Activated CD4-positive, alpha-beta T cell treated with anti-CD3 and anti-CD28 coated beads for 48 hours (primary cell): Measurements from ENCODE around the gene FMNL2.
"Not testable (repeated sequence)": the region's sequence is repeated elsewhere in the genome, so short reads cannot be mapped to it uniquely, and the experiment has no call there.

Source experiments
- DNase-seq: peaks from one replicate; pipeline ENCODE4 v3.0.0-alpha.2; 2020

The FMNL2 gene

DNA sequence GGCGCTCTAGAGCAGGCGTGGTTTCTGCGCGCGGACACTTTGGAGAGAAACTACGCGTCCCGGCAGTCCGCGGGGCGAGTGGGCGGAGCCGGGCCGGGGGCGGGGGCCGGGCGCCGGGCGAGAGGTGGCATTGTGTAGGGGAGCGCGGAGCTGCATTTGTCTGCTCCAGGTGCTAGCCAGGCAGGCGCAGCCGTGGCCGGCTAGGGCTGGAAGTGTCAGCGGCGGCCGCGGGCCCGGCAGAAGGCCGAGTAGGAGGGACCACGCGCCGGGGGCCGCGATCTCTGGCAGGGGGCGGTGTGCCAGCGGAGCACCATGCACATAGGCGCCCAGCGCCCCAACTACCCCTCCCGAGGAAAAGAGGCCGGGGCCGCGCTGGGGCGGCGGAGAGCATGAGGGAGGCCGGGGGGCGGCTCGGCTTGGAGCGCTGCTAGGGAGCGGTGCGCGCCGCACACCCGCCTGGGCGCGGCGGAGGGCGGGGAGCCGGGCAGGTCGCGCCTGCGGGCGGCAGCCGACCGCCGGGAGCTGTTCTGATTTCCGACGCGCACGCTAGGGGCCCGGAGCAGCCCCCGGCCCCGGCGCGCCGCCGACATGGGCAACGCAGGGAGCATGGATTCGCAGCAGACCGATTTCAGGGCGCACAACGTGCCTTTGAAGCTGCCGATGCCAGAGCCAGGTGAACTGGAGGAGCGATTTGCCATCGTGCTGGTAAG lies at the start of gene FMNL2:
TSS of gene FMNL2 (plus strand) at position 159 of the 710 bp plus-strand sequence.
- DNase-seq: peak; percentile 71

DNA sequence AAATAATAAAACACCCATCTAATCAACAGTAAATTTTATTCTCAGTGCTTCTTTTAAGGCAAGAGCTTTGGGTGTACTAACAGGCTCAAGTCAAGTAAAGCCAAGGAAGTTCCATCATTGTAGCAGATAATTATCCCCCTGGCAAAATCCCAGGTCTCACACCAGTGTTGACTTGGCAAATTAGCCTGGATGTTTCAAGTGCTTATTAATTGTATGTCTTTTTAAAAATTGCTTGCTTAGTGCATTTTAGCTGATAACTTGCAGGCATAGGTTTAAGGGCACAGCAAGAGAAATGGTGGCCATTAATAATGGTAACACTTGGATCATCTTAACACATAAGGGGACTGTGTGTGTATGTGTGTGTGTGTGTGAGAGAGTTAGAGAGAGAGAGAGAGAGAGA lies 42.0 kb upstream of the FMNL2 start:
- DNase-seq: no peak

DNA sequence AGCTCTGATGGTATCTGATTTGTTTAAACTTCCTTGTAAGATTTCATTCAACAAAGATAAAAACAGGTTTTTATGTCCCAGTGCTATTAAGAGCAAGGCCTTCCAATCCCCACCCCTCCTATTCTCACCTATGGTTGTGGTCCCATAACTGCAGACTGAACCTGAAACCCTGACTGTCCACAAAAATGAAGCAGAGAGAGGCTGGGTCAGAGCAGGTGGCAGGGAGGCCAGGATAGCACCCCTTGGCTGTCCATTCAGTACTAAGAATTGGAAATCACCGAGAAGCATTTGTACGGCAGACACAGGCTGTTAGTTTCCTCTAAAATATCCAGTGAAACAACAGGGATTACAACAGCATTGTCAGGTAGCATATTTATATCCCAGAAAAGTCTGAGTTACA lies 37.3 kb upstream of the FMNL2 start:
- DNase-seq: no peak

DNA sequence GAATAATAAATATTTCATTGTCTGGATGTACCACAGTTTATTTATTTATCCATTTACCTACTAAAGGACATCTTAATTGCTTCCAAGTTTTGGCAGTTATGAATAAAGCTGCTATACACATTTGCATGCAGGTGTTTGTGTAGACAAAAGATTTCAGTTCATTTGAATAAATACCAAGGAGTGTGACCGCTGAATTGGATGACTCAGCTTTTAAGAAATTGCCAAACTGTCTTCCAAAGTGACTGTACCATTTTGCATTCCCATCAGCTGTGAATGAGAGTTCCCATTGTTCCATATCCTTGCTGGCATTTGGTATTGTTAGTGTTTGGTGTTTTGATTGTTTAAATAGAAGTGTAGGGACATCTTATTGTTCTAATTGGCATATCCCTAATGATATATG lies 36.2 kb upstream of the FMNL2 start:
- DNase-seq: no peak

GRCh38 chr2:152301131-152301530 lies 33.8 kb upstream of the FMNL2 start:
- DNase-seq: no peak

DNA sequence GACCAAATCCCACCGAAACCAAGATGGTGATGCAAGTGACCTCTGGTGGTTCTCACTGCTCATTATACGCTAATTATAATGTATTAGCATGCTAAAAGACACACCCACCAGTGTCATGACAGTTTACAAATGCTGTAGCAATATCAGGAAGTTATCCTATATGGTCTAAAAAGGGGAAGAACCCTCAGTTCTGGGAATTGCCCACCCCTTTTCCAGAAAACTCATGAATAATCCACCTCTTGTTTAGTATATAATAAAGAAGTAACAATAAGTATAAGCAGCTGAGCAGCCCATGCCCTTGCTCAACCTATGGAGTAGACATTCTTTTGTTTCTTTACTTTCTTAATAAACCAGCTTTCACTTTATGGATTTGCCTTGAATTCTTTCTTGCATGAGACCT lies 31.0 kb upstream of the FMNL2 start:
- DNase-seq: no peak

GRCh38 chr2:152304836-152305235 lies 30.1 kb upstream of the FMNL2 start:
- DNase-seq: no peak

DNA sequence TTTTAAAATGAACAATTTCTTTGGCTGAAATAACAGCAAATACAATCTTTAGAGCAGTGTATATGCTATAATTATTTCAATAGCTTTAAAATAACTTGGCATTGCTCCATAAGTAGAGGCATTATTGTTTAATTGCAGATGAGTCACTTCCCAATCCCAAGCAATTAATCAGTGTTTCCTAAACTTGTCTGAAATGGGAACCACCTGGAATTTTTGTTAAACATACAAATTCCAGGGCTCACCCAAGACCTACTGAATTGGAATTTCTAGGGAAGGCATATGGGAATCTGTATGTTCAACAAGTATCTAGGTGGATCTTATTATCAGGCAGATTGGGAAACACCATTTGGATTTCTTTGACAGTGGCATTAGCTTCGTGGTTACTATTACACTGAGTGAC lies 27.1 kb upstream of the FMNL2 start:
- no peak for DNase-seq

- DNase-seq: no peak
Measured at GRCh38 chr2:152309352-152310214, 25.4 kb upstream of the FMNL2 start.

DNA sequence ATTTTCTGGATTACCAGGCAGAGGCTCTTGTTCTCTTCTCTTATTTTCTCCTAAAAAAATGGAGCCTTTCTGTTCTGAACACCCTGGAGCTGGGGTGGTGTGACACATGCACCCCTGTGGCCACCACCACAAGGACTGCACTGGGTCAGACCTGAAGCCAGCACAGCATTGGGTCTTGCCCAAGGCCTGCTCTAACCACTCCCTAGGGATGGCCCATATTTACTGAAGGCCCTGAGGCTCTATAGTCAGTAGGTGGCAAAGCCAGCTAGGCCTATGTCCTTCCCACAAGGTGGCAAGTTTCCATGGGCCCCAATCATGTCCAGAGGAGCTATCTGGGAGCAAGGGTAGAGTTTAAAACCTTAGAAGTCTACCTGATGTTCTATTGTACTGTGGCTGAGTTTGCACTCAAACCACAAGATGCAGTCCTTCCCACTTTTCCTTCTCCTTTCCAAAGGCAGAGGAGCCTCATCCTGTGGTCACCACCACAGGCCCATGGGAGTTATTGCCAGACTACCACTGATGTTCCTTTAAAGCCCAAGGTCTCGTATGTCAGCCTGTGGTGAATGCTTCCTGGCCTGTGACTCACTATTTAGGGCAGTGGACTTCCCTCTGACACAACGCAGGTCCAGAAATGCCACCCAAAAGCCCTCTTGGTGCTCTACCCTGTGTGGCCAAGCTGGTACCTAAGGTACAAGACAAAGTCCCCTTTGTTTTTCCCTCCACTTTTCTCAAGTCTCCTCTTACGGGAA lies 15.0 kb upstream of the FMNL2 start:
- DNase-seq: no peak

DNA sequence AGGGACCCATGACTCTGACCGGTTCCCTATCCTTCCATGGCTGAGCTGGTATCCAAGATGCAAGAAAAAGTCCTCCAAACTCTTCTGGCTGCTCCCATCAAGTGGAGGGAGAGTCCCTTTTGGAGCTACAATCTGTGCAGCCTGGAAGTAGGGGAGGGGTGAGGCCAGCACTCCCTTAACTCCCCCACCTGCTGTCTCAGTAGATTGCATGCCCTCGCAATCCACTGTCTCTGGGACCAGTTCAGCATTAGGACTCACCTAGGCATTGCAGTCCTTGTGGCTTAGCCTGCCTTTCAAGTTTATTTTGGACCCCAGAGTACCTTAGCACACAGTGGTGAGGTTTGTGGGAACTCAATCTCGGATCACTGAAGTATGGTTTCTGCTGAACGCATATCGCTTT lies 14.2 kb upstream of the FMNL2 start:
- DNase-seq: no peak

- DNase-seq: no peak
Measured at GRCh38 chr2:152322222-152322621, 12.8 kb upstream of the FMNL2 start.

DNA sequence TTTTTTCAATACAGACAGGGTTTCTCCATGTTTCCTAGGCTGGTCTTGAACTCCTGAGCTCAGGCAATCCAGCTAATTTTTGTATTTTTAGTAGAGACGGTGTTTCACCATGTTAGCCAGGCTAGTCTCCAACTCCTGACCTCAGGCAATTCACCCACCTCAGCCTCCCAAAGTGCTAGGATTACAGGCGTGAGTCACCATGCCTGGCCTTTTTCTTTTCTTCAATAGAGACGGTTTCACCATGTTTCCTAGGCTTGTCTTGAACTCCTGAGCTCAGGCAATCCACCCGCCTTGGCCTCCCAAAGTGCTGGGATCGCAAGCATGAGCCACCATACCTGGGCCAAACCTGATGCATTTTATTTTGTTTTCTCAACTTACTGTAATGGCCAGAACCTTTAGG lies 9.8 kb upstream of the FMNL2 start:
- not testable (repeated sequence) for DNase-seq

GRCh38 chr2:152326710-152327109 lies 8.3 kb upstream of the FMNL2 start:
- DNase-seq: no peak

DNA sequence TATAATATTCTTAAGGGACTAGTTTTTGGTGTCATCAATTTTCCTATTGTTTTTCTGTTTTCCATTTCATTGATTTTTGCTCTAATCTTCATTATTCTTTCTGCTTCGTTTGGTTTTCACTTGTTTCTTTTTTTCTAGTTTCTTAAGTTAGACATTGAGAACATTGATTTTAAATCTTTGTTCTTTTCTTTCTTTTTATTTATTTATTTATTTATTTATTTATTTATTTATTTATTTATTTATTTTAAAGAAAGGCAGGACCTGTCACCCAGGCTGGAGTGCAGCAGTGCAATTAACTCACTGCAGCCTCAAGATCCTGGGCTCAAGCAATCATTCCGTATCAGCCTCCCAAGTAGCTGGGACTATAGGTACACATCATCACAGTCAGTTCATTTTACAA lies 7.0 kb upstream of the FMNL2 start:
- DNase-seq: no peak

DNA sequence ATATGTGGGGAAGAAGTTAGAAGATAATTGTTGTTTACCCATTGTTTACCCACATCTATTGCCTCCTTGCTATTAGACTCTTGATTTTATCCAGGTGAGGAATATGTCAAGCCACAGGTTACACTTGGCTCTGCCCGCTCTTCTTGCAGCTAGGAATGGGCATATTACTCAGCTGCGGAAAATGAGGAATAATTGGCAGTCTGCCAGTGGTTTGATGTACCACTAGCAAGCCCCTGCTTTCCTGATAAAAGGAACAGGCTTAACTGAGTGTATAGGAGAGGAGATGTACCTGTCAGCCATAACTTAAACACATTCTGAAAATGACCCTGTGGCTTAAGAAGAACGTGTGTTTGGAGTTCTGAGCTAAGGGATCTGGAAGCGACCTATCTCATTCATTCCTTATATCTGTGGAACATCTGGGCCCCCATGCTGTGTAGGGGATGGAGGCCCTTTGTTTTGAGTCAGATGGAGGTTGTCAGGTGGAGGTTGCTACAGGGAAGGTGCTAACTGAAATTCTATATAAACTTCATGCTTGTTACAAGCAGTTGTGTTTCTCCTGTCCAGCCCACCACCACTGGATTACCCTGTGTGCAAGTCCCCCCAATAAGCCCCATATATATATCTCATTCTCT lies 4.6 kb upstream of the FMNL2 start:
- no peak for DNase-seq

- DNase-seq: no peak
Measured at GRCh38 chr2:152334701-152335015, 316 bp upstream of the FMNL2 start.

DNA sequence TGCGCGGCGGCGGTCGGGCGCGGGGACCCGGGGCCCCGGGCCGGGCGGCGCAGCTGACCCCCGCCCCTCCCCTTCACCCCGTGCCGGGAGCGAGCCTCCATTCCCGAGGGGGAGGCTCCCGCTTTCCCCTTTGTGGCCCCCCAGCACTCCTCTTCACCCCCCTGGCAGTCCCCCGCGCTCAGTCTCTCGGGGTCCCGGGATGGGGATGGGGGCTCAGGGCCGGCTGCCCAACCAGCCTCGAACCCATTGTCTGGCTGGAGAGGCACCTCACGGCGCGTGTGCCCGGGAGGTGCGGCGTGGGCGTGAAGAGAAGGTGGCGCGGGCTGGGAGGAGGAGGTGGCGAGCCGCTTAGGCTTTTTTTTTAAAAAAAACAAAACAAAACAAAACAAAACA lies 748 bp downstream of the FMNL2 start:
- DNase-seq: peak; percentile 28

- no peak for DNase-seq
Measured at GRCh38 chr2:152336119-152336853, 1.3 kb downstream of the FMNL2 start.

DNA sequence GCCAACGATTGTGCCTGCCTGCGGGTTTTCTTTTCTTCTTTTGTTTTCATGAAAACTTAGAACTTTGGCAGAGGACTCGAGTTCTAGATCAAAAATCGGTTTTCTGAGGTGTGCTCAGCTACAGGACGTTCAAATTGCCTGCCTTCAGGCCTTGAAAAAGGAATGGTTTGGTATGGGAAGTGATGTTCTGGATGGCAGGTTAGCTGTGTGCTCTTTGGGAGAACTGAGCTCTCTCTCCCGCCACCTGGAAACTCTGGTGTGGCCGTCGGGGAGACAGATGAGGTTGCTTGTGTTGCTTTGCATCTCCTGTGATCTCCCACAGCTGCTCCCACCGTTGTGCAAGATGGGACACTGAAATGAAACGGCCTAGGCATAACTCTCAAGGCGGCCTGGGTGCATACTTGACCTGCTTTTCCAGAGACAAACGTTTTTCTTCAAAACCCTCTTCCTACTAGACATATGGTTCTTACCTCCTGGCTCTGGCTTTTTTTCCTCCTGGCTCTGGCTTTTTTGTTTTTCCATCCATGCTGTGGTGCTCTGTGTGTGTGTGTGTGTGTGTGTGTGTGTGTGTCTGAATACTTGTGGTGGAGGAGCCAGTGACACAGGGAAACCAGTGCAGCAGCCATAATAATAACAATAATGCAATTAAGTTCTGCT lies 2.0 kb downstream of the FMNL2 start:
- no peak for DNase-seq

DNA sequence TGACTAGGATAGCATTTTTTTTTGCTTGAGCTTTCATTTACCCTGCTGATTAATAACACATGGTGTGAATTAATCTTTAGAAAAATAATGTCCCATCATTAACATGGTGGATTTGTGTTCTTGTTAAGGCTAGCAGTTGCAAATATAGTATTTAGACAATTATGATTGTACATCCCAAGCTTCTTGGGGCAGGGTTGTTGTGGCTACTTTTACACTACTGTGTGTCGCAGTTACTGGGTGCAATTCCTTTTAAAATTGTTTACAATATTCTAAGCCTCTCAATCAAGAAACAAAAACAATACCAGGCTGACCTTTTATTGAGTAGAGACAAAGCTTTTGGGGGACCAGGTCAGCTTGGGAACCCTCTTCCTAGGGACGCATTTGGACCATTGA lies 2.5 kb downstream of the FMNL2 start:
- DNase-seq: no peak
